GM18517 (cell line): ENCODE measurements around the gene PELO.

Source experiments
- ATAC-seq: cut with Tn5 transposase; IDR thresholded peaks from one replicate; pipeline ENCODE4 v1.9.1; 2021; ENCODE audit warnings: mild to moderate bottlenecking, moderate library complexity; ENCODE audit not compliant: unreplicated experiment

The PELO gene

DNA sequence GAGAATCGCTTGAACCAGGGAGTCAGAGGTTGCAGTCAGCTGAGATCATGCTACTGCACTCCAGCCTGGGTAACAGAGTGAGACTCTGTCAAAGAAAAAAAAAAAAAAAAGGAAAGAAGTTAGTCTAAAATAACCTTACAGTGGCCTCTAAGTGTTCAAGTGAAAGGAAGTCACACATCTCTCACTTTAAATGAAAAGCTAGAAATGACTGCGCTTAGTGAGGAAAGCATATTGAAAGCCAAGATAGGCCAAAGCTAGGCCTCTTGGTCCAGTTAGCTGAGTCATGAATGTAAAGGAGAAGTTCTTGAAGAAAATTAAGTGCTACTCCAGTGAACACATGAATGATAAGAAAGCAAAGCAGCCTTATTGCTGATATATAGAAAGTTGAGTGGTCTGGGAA lies 38.1 kb downstream of the PELO start:
- ATAC-seq, result peak; percentile 97

DNA sequence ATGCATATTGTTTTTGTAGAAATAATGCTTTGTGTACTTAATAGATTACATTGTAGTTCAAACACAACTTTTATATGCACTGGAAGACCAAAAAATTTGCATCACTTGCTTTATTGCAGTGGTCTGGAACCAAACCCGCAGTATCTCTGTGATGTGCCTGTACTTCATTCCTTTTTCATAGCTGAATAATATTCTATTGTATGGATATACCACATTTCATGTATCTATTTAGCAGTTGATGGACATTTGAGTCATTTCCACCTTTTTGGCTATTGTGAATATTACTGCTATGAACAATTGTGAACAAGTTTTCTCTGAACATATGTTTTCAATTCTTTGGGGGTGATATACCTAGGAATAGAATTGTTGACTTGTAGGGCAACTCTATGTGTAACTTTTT lies 40.1 kb downstream of the PELO start:
- no peak for ATAC-seq

DNA sequence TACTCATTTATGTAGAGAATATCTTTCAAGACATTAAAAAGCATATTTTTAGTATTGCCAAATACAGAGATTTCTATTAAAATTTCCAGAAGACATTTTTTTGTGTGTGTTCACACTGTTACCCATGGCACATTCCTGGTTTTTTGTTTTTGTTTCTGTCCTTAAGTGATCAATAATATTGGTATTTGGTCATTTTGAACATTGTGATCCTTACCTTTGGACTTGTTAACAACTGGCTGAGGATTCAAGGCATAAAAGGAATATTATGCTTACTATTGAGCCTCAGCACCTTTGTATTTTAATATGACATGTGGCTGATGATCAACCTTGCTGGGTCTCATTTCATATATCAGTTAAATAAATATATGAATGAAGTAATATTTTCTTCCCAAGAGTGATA lies 41.9 kb downstream of the PELO start:
- ATAC-seq, result no peak

DNA sequence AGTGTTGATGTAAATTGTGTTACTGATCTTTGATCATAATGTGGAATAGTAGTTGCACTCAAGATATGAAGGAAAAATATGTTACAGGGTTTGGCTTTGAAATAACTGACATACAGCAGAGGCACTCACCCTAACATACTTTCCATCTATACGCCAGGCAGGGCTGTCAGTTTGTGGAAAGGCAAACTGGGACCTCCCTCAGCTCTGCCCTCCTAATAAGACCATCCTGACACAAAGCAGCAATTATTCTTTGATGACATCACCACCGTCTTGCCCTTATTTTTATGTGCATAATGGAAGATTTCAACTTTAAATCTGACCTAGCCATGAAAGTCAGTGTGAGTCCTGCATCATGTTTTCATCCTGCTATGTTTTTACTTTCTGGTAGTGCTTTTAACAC lies 42.9 kb downstream of the PELO start:
- ATAC-seq, result no peak

DNA sequence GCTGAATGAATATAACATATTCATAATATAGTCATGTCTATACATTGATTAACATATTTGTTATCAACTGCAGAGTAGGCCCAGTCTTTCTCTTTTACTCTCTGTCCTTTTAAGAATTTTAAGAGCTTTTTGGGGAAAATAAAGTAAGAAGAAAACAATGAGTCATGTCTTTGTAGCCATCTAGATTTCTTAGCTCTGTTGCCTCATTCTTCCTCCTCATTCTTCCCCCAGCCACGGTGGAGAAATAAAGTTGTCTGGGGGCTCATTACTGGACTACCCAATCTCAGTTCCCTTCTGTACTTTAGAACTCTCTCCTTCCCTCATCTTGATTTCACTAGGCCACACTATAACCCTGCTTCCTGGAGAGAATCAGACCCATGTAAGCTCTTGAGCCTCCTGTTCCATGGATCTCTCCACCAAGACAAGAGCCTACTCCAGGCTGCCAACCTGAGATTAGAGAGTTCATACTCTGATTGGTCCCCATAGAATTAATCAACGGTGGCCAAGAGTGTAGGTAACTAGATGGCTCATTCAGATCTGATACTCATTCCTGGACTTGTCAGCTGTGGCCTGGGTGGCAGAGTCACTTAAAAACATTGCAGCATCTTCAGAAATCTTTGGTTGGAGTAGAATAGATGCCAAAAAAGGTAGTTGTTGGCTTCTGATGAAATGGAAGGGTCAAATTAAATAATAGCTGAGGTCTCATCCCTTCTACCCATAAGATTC lies 44.2 kb downstream of the PELO start:
- ATAC-seq, result no peak

DNA sequence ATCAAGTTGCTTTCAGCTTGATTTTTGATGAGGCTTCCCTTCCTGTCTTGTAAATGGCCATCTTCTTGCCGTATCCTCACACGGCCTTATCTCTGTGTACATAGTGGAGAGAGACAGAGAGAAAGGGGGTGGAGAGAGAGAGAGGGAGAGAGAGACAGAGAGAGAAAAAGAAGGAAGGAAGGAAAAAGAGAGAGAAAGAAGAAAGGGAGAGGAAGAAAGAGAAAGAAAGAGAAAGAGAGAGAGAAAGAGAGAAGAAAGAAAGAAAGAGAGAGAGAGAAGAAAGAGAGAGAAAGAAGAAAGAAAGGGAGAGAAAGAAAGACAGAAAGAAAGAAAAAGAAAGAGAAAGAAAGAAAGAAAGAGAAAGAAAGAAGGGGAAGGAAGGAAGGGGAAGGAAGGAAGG lies 46.6 kb downstream of the PELO start:
- ATAC-seq, result no peak

DNA sequence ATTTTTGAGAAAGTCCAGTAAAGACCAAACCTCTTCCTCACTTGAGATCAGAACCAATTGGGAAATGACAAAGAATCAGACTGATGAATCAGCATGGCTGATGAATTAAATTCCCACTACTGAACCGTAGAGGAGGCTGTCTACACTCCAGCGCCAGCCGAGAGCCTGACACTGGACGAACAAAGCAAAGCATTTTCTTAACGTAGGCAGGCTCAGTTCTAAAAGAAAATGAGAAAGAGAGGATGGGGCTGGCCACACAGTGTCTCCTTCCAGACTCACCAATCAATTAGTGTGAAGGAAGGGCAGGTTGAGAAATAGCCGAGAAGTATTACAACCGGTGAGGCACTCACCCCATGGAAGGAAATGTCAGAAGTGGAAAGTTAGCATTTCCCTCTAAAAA lies 49.4 kb downstream of the PELO start:
- ATAC-seq, result no peak
